AG09309 (cell line): Measurements from ENCODE around the gene NPC1L1.
"Not testable (repeated sequence)": the region's sequence is repeated elsewhere in the genome, so short reads cannot be mapped to it uniquely, and the experiment has no call there.

ENCODE experiments used
- DNase-seq: peaks from one replicate; pipeline ENCODE4 v3.0.0-alpha.2; 2010; ENCODE audit warnings: low read depth
- H3K4me3 ChIP-seq: 2 replicates; pipeline ENCODE4 v1.5.1; 2011; ENCODE audit warnings: mild to moderate bottlenecking, low read depth, low read length, moderate library complexity; ENCODE audit not compliant: control insufficient read depth
- TF ChIP-seq, protein P1 (sequence below): IDR thresholded peaks from 2 replicates; pipeline ENCODE4 v1.5.1; 2011; ENCODE audit warnings: mild to moderate bottlenecking, low read depth, low read length, inconsistent platforms; ENCODE audit not compliant: insufficient read depth, control insufficient read depth; ENCODE audit errors: missing control alignments

NPC1L1 gene

GRCh38 chr7:44555350-44555749 lies 14.2 kb upstream of the NPC1L1 start:
- no peak for DNase-seq
- TF ChIP-seq, protein P1, sequence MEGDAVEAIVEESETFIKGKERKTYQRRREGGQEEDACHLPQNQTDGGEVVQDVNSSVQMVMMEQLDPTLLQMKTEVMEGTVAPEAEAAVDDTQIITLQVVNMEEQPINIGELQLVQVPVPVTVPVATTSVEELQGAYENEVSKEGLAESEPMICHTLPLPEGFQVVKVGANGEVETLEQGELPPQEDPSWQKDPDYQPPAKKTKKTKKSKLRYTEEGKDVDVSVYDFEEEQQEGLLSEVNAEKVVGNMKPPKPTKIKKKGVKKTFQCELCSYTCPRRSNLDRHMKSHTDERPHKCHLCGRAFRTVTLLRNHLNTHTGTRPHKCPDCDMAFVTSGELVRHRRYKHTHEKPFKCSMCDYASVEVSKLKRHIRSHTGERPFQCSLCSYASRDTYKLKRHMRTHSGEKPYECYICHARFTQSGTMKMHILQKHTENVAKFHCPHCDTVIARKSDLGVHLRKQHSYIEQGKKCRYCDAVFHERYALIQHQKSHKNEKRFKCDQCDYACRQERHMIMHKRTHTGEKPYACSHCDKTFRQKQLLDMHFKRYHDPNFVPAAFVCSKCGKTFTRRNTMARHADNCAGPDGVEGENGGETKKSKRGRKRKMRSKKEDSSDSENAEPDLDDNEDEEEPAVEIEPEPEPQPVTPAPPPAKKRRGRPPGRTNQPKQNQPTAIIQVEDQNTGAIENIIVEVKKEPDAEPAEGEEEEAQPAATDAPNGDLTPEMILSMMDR, result no peak
- no peak overlapping the region for H3K4me3 ChIP-seq

DNA sequence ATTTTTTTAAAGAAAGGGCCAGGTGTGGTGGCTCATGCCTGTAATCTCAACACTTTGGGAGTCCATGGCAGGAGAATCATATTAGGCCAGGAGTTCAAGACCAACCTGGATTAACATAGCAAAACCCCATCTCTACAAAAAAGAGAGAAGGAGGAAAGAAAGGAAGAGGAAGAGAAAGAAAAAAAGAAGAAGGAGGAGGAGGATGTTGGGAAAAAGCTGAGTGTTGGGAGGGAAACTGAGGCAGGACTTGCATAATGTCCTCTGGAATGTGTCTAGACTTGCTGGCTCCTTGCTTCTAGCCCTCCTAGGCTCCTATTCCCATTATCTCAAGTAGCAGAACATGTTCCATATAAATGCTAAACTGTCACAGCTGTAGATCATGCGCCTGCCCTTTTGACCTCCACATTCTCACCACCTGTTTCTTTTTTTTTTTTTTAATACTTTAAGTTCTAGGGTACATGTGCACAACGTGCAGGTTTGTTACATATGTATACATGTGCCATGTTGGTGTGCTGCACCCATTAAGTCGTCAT lies 11.4 kb upstream of the NPC1L1 start:
- DNase-seq, H3K4me3 ChIP-seq: not testable (repeated sequence)

DNA sequence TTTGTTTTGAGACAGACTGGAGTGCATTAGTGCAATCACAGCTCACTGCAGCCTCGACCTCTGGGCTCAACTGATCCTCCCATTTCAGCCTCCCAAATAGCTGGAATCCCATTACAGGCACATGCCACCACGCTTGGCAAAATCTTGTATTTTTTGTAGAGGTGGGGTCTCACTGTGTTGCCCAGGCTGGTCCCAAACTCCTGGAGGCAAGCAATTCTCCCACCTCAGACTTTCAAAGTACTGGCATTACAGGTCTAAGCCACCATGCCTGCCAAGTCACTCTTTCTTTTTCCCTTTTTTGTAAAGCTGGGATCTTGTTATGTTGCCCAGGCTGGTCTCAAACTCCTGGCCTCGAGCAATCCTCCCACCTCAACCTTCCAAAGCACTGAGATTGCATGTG lies 8.3 kb upstream of the NPC1L1 start:
- DNase-seq, result no peak
- TF ChIP-seq, protein P1, result no peak
- no peak overlapping the region for H3K4me3 ChIP-seq

DNA sequence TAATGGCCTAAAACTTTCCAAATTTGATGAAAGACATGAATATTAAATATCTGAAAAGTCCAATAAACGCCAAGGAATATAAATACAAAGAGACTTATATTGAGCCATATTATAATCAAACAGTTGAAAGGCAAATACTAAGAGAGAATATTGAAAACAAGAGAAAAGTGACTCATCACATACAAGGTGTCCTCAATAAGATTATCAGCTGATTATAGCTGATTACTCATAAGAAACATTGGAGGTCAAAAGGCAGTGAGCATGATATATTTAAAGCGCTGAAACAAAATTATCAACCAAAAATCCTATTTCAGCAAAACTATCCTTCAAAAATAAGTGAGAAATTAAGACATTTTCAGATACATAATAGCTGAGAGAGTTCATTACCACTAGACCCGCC lies 7.8 kb upstream of the NPC1L1 start:
- H3K4me3 ChIP-seq, result no peak overlapping the region
- TF ChIP-seq, protein P1, result no peak
- no peak for DNase-seq

DNA sequence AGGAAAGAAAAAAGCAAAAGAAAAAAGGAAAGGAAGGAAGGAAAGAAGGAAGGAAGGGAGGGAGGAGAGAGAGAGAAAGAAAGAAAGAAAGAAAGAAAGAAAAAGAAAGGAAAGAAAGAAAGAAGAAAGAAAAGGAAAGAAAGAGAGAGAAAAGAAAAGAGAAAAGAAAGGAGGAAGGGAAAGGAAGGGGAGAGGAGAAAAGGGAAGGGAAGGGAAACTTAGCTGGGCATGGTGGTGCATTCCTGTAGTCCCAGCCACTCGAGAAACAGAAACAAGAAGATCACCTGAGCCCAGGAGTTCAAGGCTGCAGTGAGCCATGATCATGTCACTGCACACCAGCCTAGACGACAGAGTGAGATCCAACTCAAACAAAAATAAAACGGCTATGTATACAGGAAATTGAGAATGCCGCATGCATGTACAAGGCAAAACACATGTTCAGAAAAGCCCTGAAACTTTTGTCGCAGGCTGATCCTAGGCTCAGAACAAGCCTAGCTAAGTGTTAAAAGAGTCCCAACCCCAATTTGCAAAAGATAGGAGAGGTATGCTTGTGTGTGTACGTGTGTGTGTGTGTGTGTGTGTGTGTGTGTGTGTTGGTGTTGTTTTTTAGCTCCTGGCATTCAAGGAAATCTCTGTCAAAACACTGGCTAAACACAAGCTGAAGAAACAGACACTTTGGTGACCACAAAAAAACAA lies 6.6 kb upstream of the NPC1L1 start:
- H3K4me3 ChIP-seq, result no peak overlapping the region
- TF ChIP-seq, protein P1, result no peak
- DNase-seq, result no peak

- no peak for DNase-seq
- TF ChIP-seq, protein P1, result no peak
- no peak overlapping the region for H3K4me3 ChIP-seq
Measured at GRCh38 chr7:44541876-44542610, 913 bp upstream of the NPC1L1 start.

- TF ChIP-seq, protein P1, result no peak
- DNase-seq, result no peak
- no peak overlapping the region for H3K4me3 ChIP-seq
Measured at GRCh38 chr7:44540592-44541027, 520 bp downstream of the NPC1L1 start.
